ENCODE results near the gene RHD. TPM values are rescaled to one million over a fixed set of nuclear protein-coding genes. Genes with fewer than 3 reads are reported as not detected.
A peak's percentile ranks its signal among the peaks of the same experiment; 100 is the strongest.
"Not testable (repeated sequence)": the region's sequence is repeated elsewhere in the genome, so short reads cannot be mapped to it uniquely, and the experiment has no call there.

Gene RHD
- total RNA-seq, 1 donor from 2014 or later, result not detected

DNA sequence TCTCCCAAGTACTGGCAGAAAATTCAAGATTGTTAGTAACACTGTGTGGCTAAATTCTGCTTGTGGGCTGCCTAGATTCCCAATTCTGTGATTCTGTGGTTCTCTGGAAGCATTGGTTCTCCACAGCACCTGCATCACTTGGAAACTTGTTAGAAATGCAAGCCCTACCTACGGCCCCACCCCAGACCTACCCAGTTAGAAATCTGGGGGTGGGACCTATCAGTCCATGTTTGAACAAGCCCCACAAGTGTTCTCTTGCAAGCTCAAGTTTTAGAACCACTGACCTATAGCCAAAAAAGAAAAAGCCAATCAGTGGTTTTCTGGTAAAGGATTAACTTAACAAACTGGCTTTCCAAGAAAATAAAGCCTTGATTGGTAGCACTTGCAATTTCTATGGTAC, 35.9 kb downstream of the RHD start:
- DNase-seq (ENCODE audit: low spot score), result not testable (repeated sequence)

DNA sequence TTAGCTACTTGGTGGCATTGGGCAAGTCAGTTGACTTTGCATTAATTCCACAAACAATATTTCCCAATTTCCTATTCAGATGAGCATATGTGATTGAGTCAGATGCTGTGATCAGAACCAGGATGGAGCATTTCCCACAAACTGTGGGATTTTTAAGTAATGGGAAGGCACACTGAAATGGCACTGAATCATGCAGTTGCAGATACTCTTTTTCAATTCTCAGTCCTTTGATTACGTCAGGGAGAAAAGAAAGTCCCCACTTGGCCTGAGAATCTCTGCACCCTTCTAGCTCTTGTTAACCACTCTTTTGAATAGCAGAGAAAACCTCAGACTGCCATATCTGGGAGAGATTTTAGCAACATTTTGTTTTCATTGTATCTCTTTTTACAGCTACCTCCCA, 36.8 kb downstream of the RHD start:
- DNase-seq (ENCODE audit: low spot score), result not testable (repeated sequence)

GRCh38 chr1:25309486-25309885, 37.2 kb downstream of the RHD start:
- not testable (repeated sequence) for DNase-seq (ENCODE audit: low spot score)

GRCh38 chr1:25312806-25313470, 40.6 kb downstream of the RHD start:
- not testable (repeated sequence) for DNase-seq (ENCODE audit: low spot score)

- not testable (repeated sequence) for DNase-seq (ENCODE audit: low spot score)
Measured at GRCh38 chr1:25320314-25320938, 48.1 kb downstream of the RHD start.

DNA sequence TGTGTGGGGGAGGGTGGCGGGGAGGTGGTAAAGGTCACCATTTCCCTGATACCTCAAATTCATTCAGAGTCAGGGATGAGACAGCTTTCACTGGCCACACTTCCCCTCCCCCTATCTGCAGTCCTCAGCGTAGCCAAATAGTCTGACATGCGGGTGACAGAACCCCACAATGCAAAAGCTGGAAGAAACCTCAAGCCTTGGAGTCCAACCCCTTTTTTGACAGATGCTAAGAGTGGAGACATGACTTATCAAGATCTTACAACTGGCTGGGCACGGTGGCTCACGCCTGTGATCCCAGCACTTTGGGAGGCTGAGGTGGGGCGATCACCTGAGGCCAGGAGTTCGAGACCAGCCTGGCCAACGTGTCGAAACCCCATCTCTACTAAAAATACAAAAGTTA, 49.8 kb downstream of the RHD start:
- not testable (repeated sequence) for DNase-seq (ENCODE audit: low spot score)

- DNase-seq (ENCODE audit: low spot score), result not testable (repeated sequence)
Measured at GRCh38 chr1:25324407-25324806, 52.1 kb downstream of the RHD start.

DNA sequence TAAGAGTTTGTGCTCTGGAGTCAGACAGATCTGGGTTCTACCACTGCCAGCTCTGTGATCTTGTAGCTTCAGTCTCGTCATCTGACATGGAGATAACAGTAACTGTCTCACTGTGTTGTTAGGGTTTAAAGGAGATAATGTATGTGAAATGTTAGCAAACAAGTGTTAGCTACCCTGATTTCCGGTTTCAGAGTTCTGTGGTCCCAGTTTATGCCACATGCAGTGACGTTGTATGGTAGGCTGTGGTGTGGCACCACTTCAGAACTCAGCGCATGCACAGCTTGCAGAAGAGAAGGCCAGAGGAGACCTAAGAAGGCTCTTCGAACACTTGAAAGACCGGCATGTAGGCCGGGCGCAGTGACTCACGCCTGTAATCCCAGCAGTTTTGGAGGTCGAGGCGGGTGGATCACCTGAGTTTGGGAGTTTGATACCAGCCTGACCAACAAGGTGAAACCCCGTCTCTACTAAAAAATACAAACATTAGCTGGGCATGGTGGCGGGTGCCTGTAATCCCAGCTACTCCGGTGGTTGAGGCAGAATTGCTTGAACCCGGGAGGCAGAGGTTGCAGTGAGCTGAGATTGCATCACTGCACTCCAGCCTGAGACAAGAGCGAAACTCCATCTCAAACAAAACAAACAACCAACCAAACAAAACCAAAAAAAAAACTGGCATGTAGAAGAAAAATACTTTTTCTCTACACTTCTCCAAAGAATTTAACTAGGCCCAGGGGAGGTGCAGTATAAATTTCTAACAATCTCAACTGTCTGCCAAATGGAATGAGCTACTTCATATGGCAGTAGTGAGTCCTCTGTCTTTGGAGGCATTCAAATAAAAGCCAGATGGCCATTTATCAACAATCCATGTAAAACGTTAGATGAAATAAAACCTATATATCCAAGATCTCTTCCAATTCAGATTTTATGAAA, 55.8 kb downstream of the RHD start:
- DNase-seq (ENCODE audit: low spot score), result not testable (repeated sequence)

DNA sequence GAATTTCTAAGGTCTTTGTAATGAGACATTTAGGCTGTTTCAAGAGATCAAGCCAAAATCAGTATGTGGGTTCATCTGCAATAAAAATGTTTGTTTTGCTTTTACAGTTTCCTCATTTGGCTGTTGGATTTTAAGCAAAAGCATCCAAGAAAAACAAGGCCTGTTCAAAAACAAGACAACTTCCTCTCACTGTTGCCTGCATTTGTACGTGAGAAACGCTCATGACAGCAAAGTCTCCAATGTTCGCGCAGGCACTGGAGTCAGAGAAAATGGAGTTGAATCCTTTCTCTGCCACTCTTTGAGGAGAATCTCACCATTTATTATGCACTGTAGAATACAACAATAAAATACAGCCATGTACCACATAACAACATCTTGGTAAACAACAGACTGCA, 56.5 kb downstream of the RHD start:
- DNase-seq (ENCODE audit: low spot score), result not testable (repeated sequence)

DNA sequence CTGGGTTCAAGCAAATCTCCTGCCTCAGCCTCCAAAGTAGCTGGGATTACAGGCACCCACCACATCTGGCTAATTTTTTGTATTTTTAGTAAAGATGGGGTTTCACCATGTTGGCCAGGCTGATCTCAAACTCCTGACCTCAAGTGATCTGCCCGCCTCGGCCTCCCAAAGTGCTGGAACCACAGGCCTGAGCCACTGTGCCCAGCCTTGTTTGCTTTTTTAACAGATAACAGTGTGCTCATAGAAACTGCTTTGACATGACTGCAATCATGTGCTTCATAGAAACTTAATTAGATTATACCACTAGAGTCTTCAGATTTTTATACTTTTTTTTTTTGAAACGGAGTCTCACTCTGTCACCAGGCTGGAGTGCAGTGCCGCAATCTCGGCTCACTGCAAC, 57.0 kb downstream of the RHD start:
- DNase-seq (ENCODE audit: low spot score), result not testable (repeated sequence)

GRCh38 chr1:25329950-25330349, 57.6 kb downstream of the RHD start:
- not testable (repeated sequence) for DNase-seq (ENCODE audit: low spot score)

DNA sequence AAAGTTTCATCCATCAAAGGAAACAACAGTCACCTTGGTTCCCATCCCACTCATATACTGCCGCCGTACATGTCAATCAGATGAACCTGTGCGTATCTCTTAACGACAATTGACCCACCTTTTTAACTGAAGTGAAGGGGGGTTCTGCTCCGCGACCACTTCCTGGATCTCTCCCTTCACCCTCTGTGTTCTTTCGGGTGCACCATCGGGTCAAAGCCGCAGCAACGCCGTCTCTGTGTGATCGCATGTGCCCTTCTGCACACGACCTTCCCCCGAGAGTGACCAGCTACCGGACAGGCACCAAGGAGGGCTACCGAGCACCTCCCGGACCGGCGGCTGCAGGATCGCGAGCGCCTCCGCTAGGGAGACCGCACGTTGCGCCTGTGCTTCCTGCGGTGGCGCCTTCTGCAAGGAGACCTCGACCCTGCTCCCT, 64.6 kb downstream of the RHD start:
- not testable (repeated sequence) for DNase-seq (ENCODE audit: low spot score)

DNA sequence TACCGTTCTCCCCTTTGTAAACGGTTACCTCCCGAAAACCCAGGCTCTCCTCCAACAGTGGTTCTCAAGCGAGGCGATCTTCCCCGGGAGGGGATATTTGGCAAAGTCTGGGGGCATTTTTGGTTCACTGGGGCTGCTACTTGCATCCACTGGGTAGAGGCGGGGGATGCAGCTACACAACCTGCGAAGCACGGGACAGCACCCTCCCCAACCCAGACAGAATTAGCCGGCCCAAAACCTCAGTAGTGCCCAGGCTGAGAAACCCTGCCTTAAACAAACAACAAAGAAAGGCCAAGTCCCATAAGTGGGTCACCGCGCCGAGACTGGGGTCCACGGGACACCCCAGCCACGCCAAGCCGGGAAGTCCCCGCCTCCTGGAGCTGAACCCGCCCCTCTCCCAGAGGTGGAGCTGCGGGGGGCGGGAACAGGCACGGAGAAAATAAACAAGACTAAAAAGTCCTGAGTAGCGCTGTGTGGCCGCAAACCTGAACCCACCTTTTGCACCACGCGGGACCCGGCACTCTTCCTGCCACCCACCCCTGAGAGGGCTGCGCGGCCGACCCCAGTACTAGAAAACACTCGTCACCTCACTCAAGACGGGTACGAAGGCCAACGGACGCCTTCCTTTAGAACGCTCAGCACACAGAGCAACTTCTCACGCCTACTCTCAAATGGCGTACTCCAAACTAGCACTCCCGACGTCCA, 65.3 kb downstream of the RHD start:
- DNase-seq (ENCODE audit: low spot score), result not testable (repeated sequence)

- peak; percentile 90 for DNase-seq (ENCODE audit: low spot score)
Measured at GRCh38 chr1:25338188-25338981, 66.1 kb downstream of the RHD start, which contains the start of gene TMEM50A. TMEM50A (plus strand) TSS chr1:25338334; CDS start chr1:25340487, 2,153 bp downstream.

GRCh38 chr1:25338986-25339385, 66.7 kb downstream of the RHD start:
- DNase-seq (ENCODE audit: low spot score), result no peak

DNA sequence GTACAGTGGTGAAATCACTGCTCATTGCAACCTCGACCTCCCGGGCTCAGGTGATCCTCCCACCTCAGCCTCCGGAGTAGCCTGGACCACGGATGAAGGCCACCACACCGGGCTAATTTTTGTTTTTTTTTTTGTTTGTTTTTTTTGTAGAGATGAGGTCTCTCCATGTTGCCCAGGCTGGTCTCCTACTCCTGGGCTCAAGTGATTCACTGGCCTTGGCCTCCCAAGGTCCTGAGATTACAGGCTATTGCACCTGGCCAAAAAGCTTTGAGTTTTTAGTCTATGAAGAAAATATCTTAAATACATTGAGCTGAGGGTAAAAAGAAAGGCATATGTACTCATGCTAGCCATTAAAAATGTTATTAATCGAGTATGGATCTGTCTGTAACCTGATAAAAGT, 69.4 kb downstream of the RHD start:
- DNase-seq (ENCODE audit: low spot score), result no peak

DNA sequence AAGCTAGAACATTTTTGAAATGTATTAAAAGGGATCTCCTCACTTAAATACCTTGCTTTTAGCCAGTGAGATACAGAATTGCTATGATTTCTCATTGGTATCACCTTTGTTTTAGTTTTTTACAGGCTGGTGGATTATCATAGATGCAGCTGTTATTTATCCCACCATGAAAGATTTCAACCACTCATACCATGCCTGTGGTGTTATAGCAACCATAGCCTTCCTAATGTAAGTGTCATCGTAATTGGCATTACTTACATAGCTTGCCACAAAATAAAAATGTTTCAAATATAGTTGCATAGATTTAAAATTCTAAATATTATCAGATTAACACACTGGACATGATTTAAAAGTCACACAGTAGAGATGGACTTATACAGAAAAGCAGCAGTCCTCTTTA, 70.5 kb downstream of the RHD start:
- DNase-seq (ENCODE audit: low spot score), result no peak

DNA sequence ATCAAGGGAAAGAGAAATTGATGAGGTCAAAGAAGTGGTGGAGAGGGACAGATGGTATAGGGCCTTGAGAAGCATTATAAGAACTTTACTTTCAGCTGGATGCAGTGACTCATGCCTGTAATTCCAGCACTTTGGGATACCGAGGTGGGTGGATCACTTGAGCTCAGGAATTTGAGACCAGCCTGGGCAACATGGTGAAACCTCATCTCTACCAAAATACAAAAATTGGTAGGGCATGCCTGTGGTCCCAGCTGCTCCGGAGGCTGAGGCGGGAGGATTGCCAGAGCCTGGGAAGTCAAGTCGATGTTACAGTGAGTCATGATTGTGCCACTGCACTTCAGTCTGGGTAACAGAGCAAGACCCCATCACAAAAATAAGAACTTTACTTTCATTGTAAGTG, 71.6 kb downstream of the RHD start:
- no peak for DNase-seq (ENCODE audit: low spot score)

DNA sequence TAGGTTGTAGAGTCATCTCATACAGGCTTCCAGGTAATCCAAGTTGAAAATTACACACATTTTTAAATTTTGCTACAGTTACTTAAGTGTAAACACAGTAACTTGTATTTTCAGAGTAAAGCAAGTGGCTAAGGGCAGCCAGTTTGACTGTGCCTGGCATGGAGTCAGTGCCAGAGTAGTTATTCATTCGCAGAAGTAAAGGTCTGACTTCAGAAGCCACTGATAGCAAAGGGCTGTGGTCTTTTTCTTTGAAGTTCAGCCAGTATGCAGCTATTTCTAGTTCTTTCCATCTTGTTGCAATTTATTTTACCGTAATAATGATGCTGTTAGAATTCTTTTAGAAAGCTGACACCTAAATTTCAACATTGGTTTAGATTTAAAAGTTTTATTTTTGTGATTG, 75.2 kb downstream of the RHD start:
- DNase-seq (ENCODE audit: low spot score), result no peak

GRCh38 chr1:25349606-25350005, 77.3 kb downstream of the RHD start:
- DNase-seq (ENCODE audit: low spot score), result no peak
